Neural cell (in vitro differentiated cells): ENCODE measurements around the gene LRTM1. TPM values are rescaled to one million over a fixed set of nuclear protein-coding genes. Genes with fewer than 3 reads are reported as not detected.

ENCODE experiments used
- H2AFZ ChIP-seq: fragments of 200-600, 300-800 bp; sonication (generic), shearing (Covaris generic); 2 replicates; pipeline ENCODE4 v1.6.0; 2014; ENCODE audit warnings: low read depth, mild to moderate bottlenecking, antibody characterized with exemption, low read length, moderate library complexity
- H3F3A ChIP-seq: fragments of 200-600 bp; shearing (Covaris generic); 2 replicates; pipeline ENCODE4 v1.6.1; 2016; ENCODE audit warnings: mild to moderate bottlenecking, moderate library complexity, mixed read lengths, antibody characterized with exemption, low read length; ENCODE audit not compliant: insufficient read depth, poor library complexity, severe bottlenecking
- H3K27ac ChIP-seq: fragments of 200-600, 300-800 bp; sonication (generic), shearing (Covaris generic); 2 replicates; pipeline ENCODE4 v1.5.1; 2014; ENCODE audit warnings: mild to moderate bottlenecking, low read length, moderate library complexity
- H3K27me3 ChIP-seq: fragments of 300-800, 200-600 bp; sonication (generic), shearing (Covaris generic); 2 replicates; pipeline ENCODE4 v1.6.0; 2014; ENCODE audit warnings: mild to moderate bottlenecking, low read depth, low read length, moderate library complexity; ENCODE audit not compliant: insufficient read depth
- H3K36me3 ChIP-seq: fragments of 300-800, 200-600 bp; sonication (generic), shearing (Covaris generic); 2 replicates; pipeline ENCODE4 v1.5.1; 2014; ENCODE audit warnings: mild to moderate bottlenecking, antibody characterized with exemption, low read length, moderate library complexity; ENCODE audit not compliant: insufficient read depth
- H3K4me2 ChIP-seq: fragments of 300-800, 200-600 bp; sonication (generic), shearing (Covaris generic); 2 replicates; pipeline ENCODE4 v1.6.0; 2014; ENCODE audit warnings: mild to moderate bottlenecking, low read length
- H3K4me3 ChIP-seq: fragments of 300-800, 200-600 bp; sonication (generic), shearing (Covaris generic); 2 replicates; pipeline ENCODE4 v1.5.1; 2014; ENCODE audit warnings: mild to moderate bottlenecking, low read length, moderate library complexity
- H3K79me2 ChIP-seq: fragments of 200-600 bp; shearing (Covaris generic); replicated peaks from 2 replicates; pipeline ENCODE4 v1.6.0; 2014; ENCODE audit warnings: mild to moderate bottlenecking, low read length, moderate library complexity; ENCODE audit not compliant: insufficient read depth
- H3K9ac ChIP-seq: fragments of 300-800, 200-600 bp; sonication (generic), shearing (Covaris generic); 2 replicates; pipeline ENCODE4 v1.6.1; 2016; ENCODE audit warnings: mild to moderate bottlenecking, low read length, mixed read lengths
- H3K9me2 ChIP-seq: fragments of 200-600 bp; shearing (Covaris generic); 2 replicates; pipeline ENCODE4 v1.6.1; 2016; ENCODE audit warnings: mild to moderate bottlenecking, low read length, mixed read lengths; ENCODE audit not compliant: insufficient read depth
- H3K9me3 ChIP-seq: fragments of 200-600, 300-800 bp; sonication (generic), shearing (Covaris generic); 2 replicates; pipeline ENCODE4 v1.6.1; 2016; ENCODE audit warnings: mild to moderate bottlenecking, mixed run types, low read length, moderate library complexity, mixed read lengths
- H4K20me1 ChIP-seq: fragments of 200-600 bp; shearing (Covaris generic); 2 replicates; pipeline ENCODE4 v1.6.1; 2016; ENCODE audit warnings: mild to moderate bottlenecking, mixed run types; ENCODE audit not compliant: insufficient read depth
- EP300 ChIP-seq: fragments of 450-650 bp; conservative IDR thresholded peaks from 2 replicates; pipeline ENCODE4 v1.6.1; 2014; ENCODE audit warnings: antibody characterized with exemption, mild to moderate bottlenecking, moderate library complexity; ENCODE audit not compliant: poor library complexity, severe bottlenecking
- EZH2 ChIP-seq: fragments of 200-600, 300-800 bp; shearing (Covaris generic), sonication (generic); IDR thresholded peaks from 2 replicates; pipeline ENCODE4 v1.6.1; 2014; ENCODE audit warnings: antibody characterized with exemption, low read length, borderline replicate concordance, mild to moderate bottlenecking; ENCODE audit not compliant: insufficient read depth, poor library complexity, severe bottlenecking
- MXI1 ChIP-seq: fragments of 450-650 bp; conservative IDR thresholded peaks from 2 replicates; pipeline ENCODE4 v1.6.1; 2014; ENCODE audit warnings: antibody characterized with exemption, mild to moderate bottlenecking; ENCODE audit not compliant: poor library complexity, severe bottlenecking
- POLR2AphosphoS5 ChIP-seq: IDR thresholded peaks from 2 replicates; pipeline ENCODE4 v1.6.1; 2012
- RAD21 ChIP-seq: fragments of 450-650 bp; conservative IDR thresholded peaks from 2 replicates; pipeline ENCODE4 v1.6.1; 2014; ENCODE audit warnings: antibody characterized with exemption, mild to moderate bottlenecking, moderate library complexity
- SMC3 ChIP-seq: fragments of 450-650 bp; conservative IDR thresholded peaks from 2 replicates; pipeline ENCODE4 v1.6.1; 2014; ENCODE audit warnings: antibody characterized with exemption, mild to moderate bottlenecking, moderate library complexity; ENCODE audit not compliant: poor library complexity
- TAF1 ChIP-seq: IDR thresholded peaks from 2 replicates; pipeline ENCODE4 v1.6.1; 2012; ENCODE audit warnings: low read depth
- polyA plus RNA-seq: library from polyadenylated mRNA; depleted of rRNA; stranded (reverse); fragments of >200 nt; gene quantifications from 2 replicates; pipeline ENCODE4 v1.2.3, GENCODE V29; 2014
- TF ChIP-seq, protein P1 (sequence below): IDR thresholded peaks from 2 replicates; pipeline ENCODE4 v1.6.1; 2012; ENCODE audit warnings: borderline replicate concordance
- TF ChIP-seq, protein P2 (sequence below): fragments of 450-650 bp; IDR thresholded peaks from 2 replicates; pipeline ENCODE4 v1.5.1; 2014; ENCODE audit warnings: antibody characterized with exemption, mild to moderate bottlenecking, moderate library complexity; ENCODE audit not compliant: poor library complexity, severe bottlenecking

The LRTM1 gene
- polyA plus RNA-seq, 1 donor from 2014 or later: not detected

DNA sequence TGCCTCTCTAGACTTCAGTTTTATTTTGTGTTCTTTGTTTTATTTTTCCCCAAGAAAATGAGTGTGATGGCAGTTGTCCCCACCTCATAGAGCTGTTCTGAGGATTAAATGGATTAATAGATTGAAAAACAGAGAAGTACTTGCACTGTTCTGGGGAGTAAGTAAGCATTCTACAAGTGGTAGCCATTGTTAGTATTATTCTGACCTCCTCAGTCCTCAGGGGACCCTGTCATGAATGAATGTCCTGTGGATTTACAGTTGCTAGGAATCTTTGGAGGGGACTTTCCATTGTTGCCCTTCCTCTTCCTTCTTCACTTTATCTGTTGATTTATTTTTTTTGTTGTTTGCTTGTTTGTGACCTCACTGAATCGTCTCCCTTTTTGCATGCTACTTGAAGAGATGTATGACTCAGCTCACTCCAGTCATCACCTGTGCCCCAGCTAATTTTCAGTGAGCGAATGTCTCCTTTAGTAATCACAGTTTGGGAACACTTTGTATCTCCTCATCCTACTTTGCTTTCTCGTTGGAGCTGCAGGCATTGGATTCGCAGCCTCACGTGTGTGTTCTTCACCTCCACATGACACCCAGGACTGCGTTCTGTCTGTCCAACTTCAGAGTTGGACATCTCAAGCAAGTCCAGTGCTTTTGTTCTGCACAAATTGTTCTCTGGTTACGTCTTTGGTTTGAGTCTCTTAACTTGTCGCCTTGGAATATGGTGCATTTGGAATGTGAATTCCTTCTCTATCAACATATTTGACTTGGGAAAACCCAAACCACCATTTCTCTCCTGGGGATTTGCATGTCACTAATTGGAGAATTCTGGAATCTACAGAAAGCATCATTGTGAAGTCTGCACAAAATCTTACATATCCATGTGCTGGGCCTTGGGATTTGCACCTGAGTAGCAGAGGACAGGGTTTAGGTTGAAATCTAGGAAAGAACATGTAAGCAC lies 54.5 kb downstream of the LRTM1 start:
- no peak for TF ChIP-seq SMC3
- TF ChIP-seq, protein P1, sequence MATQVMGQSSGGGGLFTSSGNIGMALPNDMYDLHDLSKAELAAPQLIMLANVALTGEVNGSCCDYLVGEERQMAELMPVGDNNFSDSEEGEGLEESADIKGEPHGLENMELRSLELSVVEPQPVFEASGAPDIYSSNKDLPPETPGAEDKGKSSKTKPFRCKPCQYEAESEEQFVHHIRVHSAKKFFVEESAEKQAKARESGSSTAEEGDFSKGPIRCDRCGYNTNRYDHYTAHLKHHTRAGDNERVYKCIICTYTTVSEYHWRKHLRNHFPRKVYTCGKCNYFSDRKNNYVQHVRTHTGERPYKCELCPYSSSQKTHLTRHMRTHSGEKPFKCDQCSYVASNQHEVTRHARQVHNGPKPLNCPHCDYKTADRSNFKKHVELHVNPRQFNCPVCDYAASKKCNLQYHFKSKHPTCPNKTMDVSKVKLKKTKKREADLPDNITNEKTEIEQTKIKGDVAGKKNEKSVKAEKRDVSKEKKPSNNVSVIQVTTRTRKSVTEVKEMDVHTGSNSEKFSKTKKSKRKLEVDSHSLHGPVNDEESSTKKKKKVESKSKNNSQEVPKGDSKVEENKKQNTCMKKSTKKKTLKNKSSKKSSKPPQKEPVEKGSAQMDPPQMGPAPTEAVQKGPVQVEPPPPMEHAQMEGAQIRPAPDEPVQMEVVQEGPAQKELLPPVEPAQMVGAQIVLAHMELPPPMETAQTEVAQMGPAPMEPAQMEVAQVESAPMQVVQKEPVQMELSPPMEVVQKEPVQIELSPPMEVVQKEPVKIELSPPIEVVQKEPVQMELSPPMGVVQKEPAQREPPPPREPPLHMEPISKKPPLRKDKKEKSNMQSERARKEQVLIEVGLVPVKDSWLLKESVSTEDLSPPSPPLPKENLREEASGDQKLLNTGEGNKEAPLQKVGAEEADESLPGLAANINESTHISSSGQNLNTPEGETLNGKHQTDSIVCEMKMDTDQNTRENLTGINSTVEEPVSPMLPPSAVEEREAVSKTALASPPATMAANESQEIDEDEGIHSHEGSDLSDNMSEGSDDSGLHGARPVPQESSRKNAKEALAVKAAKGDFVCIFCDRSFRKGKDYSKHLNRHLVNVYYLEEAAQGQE: no peak
- no peak for TF ChIP-seq POLR2AphosphoS5
- TF ChIP-seq, protein P2, sequence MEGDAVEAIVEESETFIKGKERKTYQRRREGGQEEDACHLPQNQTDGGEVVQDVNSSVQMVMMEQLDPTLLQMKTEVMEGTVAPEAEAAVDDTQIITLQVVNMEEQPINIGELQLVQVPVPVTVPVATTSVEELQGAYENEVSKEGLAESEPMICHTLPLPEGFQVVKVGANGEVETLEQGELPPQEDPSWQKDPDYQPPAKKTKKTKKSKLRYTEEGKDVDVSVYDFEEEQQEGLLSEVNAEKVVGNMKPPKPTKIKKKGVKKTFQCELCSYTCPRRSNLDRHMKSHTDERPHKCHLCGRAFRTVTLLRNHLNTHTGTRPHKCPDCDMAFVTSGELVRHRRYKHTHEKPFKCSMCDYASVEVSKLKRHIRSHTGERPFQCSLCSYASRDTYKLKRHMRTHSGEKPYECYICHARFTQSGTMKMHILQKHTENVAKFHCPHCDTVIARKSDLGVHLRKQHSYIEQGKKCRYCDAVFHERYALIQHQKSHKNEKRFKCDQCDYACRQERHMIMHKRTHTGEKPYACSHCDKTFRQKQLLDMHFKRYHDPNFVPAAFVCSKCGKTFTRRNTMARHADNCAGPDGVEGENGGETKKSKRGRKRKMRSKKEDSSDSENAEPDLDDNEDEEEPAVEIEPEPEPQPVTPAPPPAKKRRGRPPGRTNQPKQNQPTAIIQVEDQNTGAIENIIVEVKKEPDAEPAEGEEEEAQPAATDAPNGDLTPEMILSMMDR: no peak
- no peak for TF ChIP-seq EZH2
- no peak for TF ChIP-seq RAD21
- TF ChIP-seq MXI1: no peak
- no peak for TF ChIP-seq EP300
- TF ChIP-seq TAF1: no peak
- Histone ChIP-seq H3K4me3 (no peak overlapping the region), H3K9me2 (no peaks in the 10 kb centered on the region), H4K20me1 (no peaks in the 10 kb centered on the region), H3K27me3 (no peaks in the 10 kb centered on the region), H3K4me2 (no peak overlapping the region), H3K27ac (no peak overlapping the region), H2AFZ (no peak overlapping the region), H3K9ac (no peak overlapping the region), H3K9me3 (no peaks in the 10 kb centered on the region), H3F3A (no peaks in the 10 kb centered on the region), H3K79me2 (no peaks in the 10 kb centered on the region), H3K36me3 (no peaks in the 10 kb centered on the region)

DNA sequence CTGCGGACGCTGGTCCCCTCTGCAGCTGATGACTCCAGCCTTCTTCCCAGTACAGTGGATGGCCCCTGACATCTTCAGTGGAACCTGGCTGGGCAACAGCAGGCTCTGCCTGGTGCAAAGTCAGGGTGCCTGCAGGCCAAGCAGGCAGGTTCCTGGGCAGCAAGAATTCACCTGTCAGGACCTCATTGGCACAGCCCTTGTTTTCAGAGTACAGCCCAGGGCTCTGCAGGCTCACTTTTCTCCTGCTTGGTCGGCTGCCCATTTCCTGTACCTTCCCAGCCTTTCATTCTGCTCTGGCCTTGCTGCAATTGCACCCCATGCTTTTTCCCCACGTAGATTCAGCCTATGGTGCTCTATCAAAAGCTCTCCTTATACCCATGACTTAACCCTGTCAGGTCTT lies 56.0 kb downstream of the LRTM1 start:
- no peak for TF ChIP-seq RAD21
- no peak for TF ChIP-seq EZH2
- no peak for TF ChIP-seq SMC3
- TF ChIP-seq, protein P1: no peak
- TF ChIP-seq POLR2AphosphoS5: no peak
- no peak for TF ChIP-seq MXI1
- no peak for TF ChIP-seq TAF1
- TF ChIP-seq, protein P2: no peak
- TF ChIP-seq EP300: no peak
- Histone ChIP-seq H3F3A (no peaks in the 10 kb centered on the region), H3K36me3 (no peaks in the 10 kb centered on the region), H2AFZ (no peak overlapping the region), H3K9ac (no peak overlapping the region), H4K20me1 (no peaks in the 10 kb centered on the region), H3K27ac (no peak overlapping the region), H3K4me2 (no peak overlapping the region), H3K27me3 (no peaks in the 10 kb centered on the region), H3K79me2 (no peaks in the 10 kb centered on the region), H3K4me3 (no peak overlapping the region), H3K9me3 (no peaks in the 10 kb centered on the region), H3K9me2 (no peaks in the 10 kb centered on the region)
